Activated CD4-positive, alpha-beta memory T cell treated with anti-CD3 and anti-CD28 coated beads, Interleukin-2, amount 10 ng/mL, durations not matched to agents 7 days and 5 days (primary cell): ENCODE measurements around the gene NR1D1. TPM values are rescaled to one million over a fixed set of nuclear protein-coding genes. Genes with fewer than 3 reads are reported as not detected.
"Not testable (repeated sequence)": the region's sequence is repeated elsewhere in the genome, so short reads cannot be mapped to it uniquely, and the experiment has no call there.

Source experiments
- CTCF ChIA-PET: fragments of 350-600 bp; sonication (Branson Sonifier 250); formaldehyde crosslinking; loops from one replicate; lab custom pipeline; 2021; ENCODE audit warnings: antibody characterized with exemption, inconsistent platforms; lab: Charles Lee
- POLR2A ChIA-PET: fragments of 350-600 bp; sonication (Branson Sonifier 250); formaldehyde crosslinking; loops from one replicate; lab custom pipeline; 2021; ENCODE audit warnings: antibody characterized with exemption; lab: Charles Lee
- DNase-seq: peaks from one replicate; pipeline ENCODE4 v3.0.0-alpha.2; 2020
- H3K27ac Mint-ChIP-seq: one replicate; pipeline ENCODE4 v1.8.0; 2021; ENCODE audit warnings: mild to moderate bottlenecking, mixed read lengths
- H3K27me3 Mint-ChIP-seq: one replicate; pipeline ENCODE4 v1.8.0; 2021; ENCODE audit warnings: mixed read lengths
- H3K36me3 Mint-ChIP-seq: one replicate; pipeline ENCODE4 v1.8.0; 2021; ENCODE audit warnings: low read depth, mixed read lengths
- H3K4me1 Mint-ChIP-seq: one replicate; pipeline ENCODE4 v1.8.0; 2021; ENCODE audit warnings: mixed read lengths
- H3K4me3 Mint-ChIP-seq: one replicate; pipeline ENCODE4 v1.8.0; 2021; ENCODE audit warnings: mild to moderate bottlenecking, mixed read lengths
- H3K9me3 Mint-ChIP-seq: one replicate; pipeline ENCODE4 v1.8.0; 2021; ENCODE audit warnings: mixed read lengths
- total RNA-seq, 2 experiments: library from RNA; stranded (reverse); gene quantifications; one replicate each; pipeline ENCODE4 v1.2.3, GENCODE V29; 2021

NR1D1 gene
- total RNA-seq, result 1 to 10 TPM; 5.2 to 5.9 TPM

- Mint-ChIP-seq H3K27me3 (no peaks in the 10 kb centered on the region), H3K9me3 (no peaks in the 10 kb centered on the region), H3K4me3 (peak within 1 kb of the TSS; percentile 77), H3K4me1 (peaks cover 89% of the 10 kb centered on the region), H3K27ac (peak within 1 kb of the TSS; percentile 92), H3K36me3 (peaks cover 24% of the 10 kb centered on the region)
- DNase-seq, result no peak
- POLR2A ChIA-PET, result interaction anchor here (0.9 to 7.8 kb wide), 13 partner anchors 10 to 381 kb away, joined by 3 to 110 read pairs (median 4); partner anchors contain the start of genes CASC3, MED24, MSL1 and PSMD3
- CTCF ChIA-PET, result interaction anchor here (0.9 to 10.5 kb wide), 7 partner anchors 12 to 76 kb away, joined by 3 to 141 read pairs (median 4); partner anchors contain the start of genes MED24 and MSL1
Measured at GRCh38 chr17:40100419-40100668, at the start of gene NR1D1. NR1D1 (minus strand) TSS chr17:40100589; CDS start chr17:40100094, 495 bp downstream.

GRCh38 chr17:40148527-40148926 lies 48.1 kb upstream of the NR1D1 start:
- peaks cover 55% of the 10 kb centered on the region for H3K36me3 Mint-ChIP-seq
- no peaks in the 10 kb centered on the region for H3K27me3 Mint-ChIP-seq
- DNase-seq, result no peak
- ChIA-PET CTCF (interaction anchor here (1.0 to 2.2 kb wide), 6 partner anchors 20 to 123 kb away, joined by 3 to 7 read pairs (median 4); no protein-coding TSS in a partner anchor), POLR2A (interaction anchor here (0.6 to 1.7 kb wide), 3 partner anchors 10 to 178 kb away, joined by 4 to 5 read pairs (median 4); no protein-coding TSS in a partner anchor)
- no peaks in the 10 kb centered on the region for H3K9me3 Mint-ChIP-seq
- H3K4me3 Mint-ChIP-seq, result no peak overlapping the region
- no peak overlapping the region for H3K27ac Mint-ChIP-seq
- H3K4me1 Mint-ChIP-seq, result peaks cover 37% of the 10 kb centered on the region

- Mint-ChIP-seq H3K36me3 (peaks cover 58% of the 10 kb centered on the region), H3K4me1 (peaks cover 41% of the 10 kb centered on the region), H3K27ac (no peak overlapping the region), H3K27me3 (no peaks in the 10 kb centered on the region), H3K9me3 (no peaks in the 10 kb centered on the region), H3K4me3 (no peak overlapping the region)
- DNase-seq, result no peak
- POLR2A ChIA-PET, result interaction anchor here (1.8 kb wide), 1 partner anchor 11 kb away, joined by 4 read pairs; no protein-coding TSS in a partner anchor
- CTCF ChIA-PET, result interaction anchor here (1.6 kb wide), 1 partner anchor 132 kb away, joined by 4 read pairs; no protein-coding TSS in a partner anchor
Measured at GRCh38 chr17:40145476-40145875, 45.1 kb upstream of the NR1D1 start.

- ChIA-PET POLR2A (interaction anchor here (1.0 to 1.3 kb wide), 3 partner anchors 19 to 48 kb away, joined by 3 to 5 read pairs (median 4); no protein-coding TSS in a partner anchor), CTCF (interaction anchor here (1.1 kb wide), 1 partner anchor 30 kb away, joined by 6 read pairs; no protein-coding TSS in a partner anchor)
- not testable (repeated sequence) for H3K4me3 Mint-ChIP-seq, H3K27ac Mint-ChIP-seq, DNase-seq, H3K9me3 Mint-ChIP-seq, H3K27me3 Mint-ChIP-seq
- H3K4me1 Mint-ChIP-seq, result peaks cover 39% of the 10 kb centered on the region
- H3K36me3 Mint-ChIP-seq, result peaks cover 44% of the 10 kb centered on the region
Measured at GRCh38 chr17:40143166-40143565, 42.8 kb upstream of the NR1D1 start.

GRCh38 chr17:40139566-40140058 lies 39.2 kb upstream of the NR1D1 start:
- peaks cover 51% of the 10 kb centered on the region for H3K36me3 Mint-ChIP-seq
- H3K27ac Mint-ChIP-seq, result peak overlapping the region; percentile 94
- no peaks in the 10 kb centered on the region for H3K9me3 Mint-ChIP-seq
- ChIA-PET CTCF (interaction anchor here (1.0 to 3.8 kb wide), 9 partner anchors 17 to 79 kb away, joined by 3 to 16 read pairs (median 5); partner anchors contain the start of genes THRA and WIPF2), POLR2A (interaction anchor here (0.6 to 4.1 kb wide), 27 partner anchors 8 to 363 kb away, joined by 3 to 66 read pairs (median 5); partner anchors contain the start of genes MED24, MSL1, NR1D1 and PSMD3)
- H3K4me3 Mint-ChIP-seq, result peak overlapping the region; percentile 82
- no peak for DNase-seq
- no peaks in the 10 kb centered on the region for H3K27me3 Mint-ChIP-seq
- H3K4me1 Mint-ChIP-seq, result peaks cover 29% of the 10 kb centered on the region

- H3K27ac Mint-ChIP-seq, result peak overlapping the region; percentile 8
- no peak overlapping the region for H3K4me3 Mint-ChIP-seq
- ChIA-PET POLR2A (interaction anchor here (1.6 to 4.1 kb wide), 2 partner anchors 12 kb away, joined by 7 to 43 read pairs; partner anchors contain the start of gene MSL1), CTCF (no interaction called here)
- peaks cover 72% of the 10 kb centered on the region for H3K36me3 Mint-ChIP-seq
- H3K9me3 Mint-ChIP-seq, result no peaks in the 10 kb centered on the region
- DNase-seq, result no peak
- H3K27me3 Mint-ChIP-seq, result no peaks in the 10 kb centered on the region
- peaks cover 14% of the 10 kb centered on the region for H3K4me1 Mint-ChIP-seq
Measured at GRCh38 chr17:40135817-40136216, 35.4 kb upstream of the NR1D1 start.

- Mint-ChIP-seq H3K9me3 (no peaks in the 10 kb centered on the region), H3K27me3 (no peaks in the 10 kb centered on the region), H3K4me3 (no peak overlapping the region), H3K4me1 (peaks cover 9% of the 10 kb centered on the region), H3K36me3 (peaks cover 85% of the 10 kb centered on the region), H3K27ac (no peak overlapping the region)
- ChIA-PET CTCF (interaction anchor here (0.7 to 1.2 kb wide), 3 partner anchors 10 to 67 kb away, joined by 3 to 4 read pairs (median 3); no protein-coding TSS in a partner anchor), POLR2A (interaction anchor here (1.8 to 4.1 kb wide), 2 partner anchors 8 to 11 kb away, joined by 4 to 43 read pairs; partner anchors contain the start of gene MSL1)
- DNase-seq, result no peak
Measured at GRCh38 chr17:40134184-40134583, 33.8 kb upstream of the NR1D1 start.

- POLR2A ChIA-PET, result no interaction called here
- H3K4me1 Mint-ChIP-seq, result peaks cover 12% of the 10 kb centered on the region
- DNase-seq, result no peak
- CTCF ChIA-PET, result interaction anchor here (1.0 kb wide), 1 partner anchor 17 kb away, joined by 3 read pairs; no protein-coding TSS in a partner anchor
- no peaks in the 10 kb centered on the region for H3K9me3 Mint-ChIP-seq
- peaks cover 86% of the 10 kb centered on the region for H3K36me3 Mint-ChIP-seq
- no peaks in the 10 kb centered on the region for H3K27me3 Mint-ChIP-seq
- no peak overlapping the region for H3K4me3 Mint-ChIP-seq
- peak overlapping the region; percentile 23 for H3K27ac Mint-ChIP-seq
Measured at GRCh38 chr17:40130352-40131042, 30.1 kb upstream of the NR1D1 start.

GRCh38 chr17:40129498-40129897 lies 29.1 kb upstream of the NR1D1 start:
- H3K27me3 Mint-ChIP-seq, result no peaks in the 10 kb centered on the region
- H3K4me1 Mint-ChIP-seq, result peaks cover 19% of the 10 kb centered on the region
- POLR2A ChIA-PET, result interaction anchor here (1.0 to 1.3 kb wide), 2 partner anchors 11 to 26 kb away, joined by 3 read pairs; partner anchors contain the start of gene CASC3
- CTCF ChIA-PET, result interaction anchor here (1.2 to 1.3 kb wide), 2 partner anchors 16 to 39 kb away, joined by 3 to 6 read pairs; no protein-coding TSS in a partner anchor
- no peak overlapping the region for H3K4me3 Mint-ChIP-seq
- DNase-seq, result no peak
- H3K36me3 Mint-ChIP-seq, result peaks cover 82% of the 10 kb centered on the region
- H3K9me3 Mint-ChIP-seq, result no peaks in the 10 kb centered on the region
- no peak overlapping the region for H3K27ac Mint-ChIP-seq

GRCh38 chr17:40124279-40125141 lies 24.1 kb upstream of the NR1D1 start:
- H3K27me3 Mint-ChIP-seq, result no peaks in the 10 kb centered on the region
- H3K4me3 Mint-ChIP-seq, result peak overlapping the region; percentile 96
- DNase-seq, result no peak
- peaks cover 50% of the 10 kb centered on the region for H3K36me3 Mint-ChIP-seq
- peak overlapping the region; percentile 40 for H3K27ac Mint-ChIP-seq
- no peaks in the 10 kb centered on the region for H3K9me3 Mint-ChIP-seq
- ChIA-PET CTCF (interaction anchor here (0.7 to 4.1 kb wide), 11 partner anchors 8 to 94 kb away, joined by 3 to 75 read pairs (median 6); partner anchors contain the start of genes CASC3, NR1D1 and WIPF2), POLR2A (interaction anchor here (0.7 to 5.6 kb wide), 17 partner anchors 9 to 169 kb away, joined by 3 to 132 read pairs (median 5); partner anchors contain the start of genes CASC3, NR1D1 and WIPF2)
- H3K4me1 Mint-ChIP-seq, result peaks cover 39% of the 10 kb centered on the region

- Mint-ChIP-seq H3K27ac (peak overlapping the region; percentile 86), H3K36me3 (peaks cover 43% of the 10 kb centered on the region), H3K27me3 (no peaks in the 10 kb centered on the region), H3K4me3 (peak overlapping the region; percentile 96), H3K9me3 (no peaks in the 10 kb centered on the region), H3K4me1 (peaks cover 39% of the 10 kb centered on the region)
- ChIA-PET CTCF (interaction anchor here (0.7 to 4.1 kb wide), 10 partner anchors 9 to 95 kb away, joined by 3 to 75 read pairs (median 6); partner anchors contain the start of genes NR1D1 and WIPF2), POLR2A (interaction anchor here (1.0 to 5.6 kb wide), 22 partner anchors 10 to 170 kb away, joined by 3 to 132 read pairs (median 6); partner anchors contain the start of genes CASC3, MED24, NR1D1 and PSMD3)
- DNase-seq, result no peak
Measured at GRCh38 chr17:40123811-40124114, 23.4 kb upstream of the NR1D1 start.
